Measurements from ENCODE around the gene LDLRAD4. TPM values are rescaled to one million over a fixed set of nuclear protein-coding genes. Genes with fewer than 3 reads are reported as not detected.

The LDLRAD4 gene
- total RNA-seq, 1 donor = 0.43 TPM

DNA sequence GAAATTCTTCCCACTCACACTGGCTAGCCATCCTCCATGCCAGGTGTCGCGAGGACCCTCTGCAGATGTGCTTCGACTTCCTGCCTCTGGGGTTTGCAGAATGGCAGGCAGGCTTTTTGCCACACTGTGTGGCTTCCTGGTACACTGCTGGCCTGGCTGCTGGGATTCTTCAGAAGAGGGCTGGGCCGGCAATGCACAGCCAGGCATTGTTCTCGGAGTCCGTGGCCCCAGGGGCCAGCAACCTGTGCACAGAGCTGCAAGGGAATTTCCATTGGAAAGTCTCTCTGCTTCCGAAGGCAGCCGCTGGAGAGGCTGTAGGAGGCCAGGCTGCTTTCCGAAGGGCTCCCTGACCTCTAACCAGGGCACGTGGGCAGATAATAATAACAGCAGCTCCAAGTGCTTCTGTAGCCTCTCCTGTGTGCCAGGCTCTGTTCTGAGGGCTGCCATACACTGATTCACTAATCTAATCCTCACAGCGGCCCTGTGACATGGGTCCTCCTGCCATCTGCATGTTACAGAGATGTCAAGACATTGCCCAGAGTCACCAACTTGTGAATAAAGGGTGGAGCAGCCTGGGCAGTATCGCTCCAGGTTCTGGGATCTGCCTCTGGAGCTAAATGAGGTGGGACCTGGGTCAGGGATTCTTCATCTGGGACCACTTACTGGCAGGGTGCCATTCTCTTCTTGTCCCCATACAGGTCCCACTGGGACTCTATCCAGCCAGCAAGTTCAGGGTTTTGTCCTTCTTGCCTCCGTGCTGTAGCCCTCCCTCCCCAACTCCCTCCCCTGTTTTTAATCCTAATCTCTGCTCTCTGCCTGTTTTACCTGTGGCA is 5.0 kb downstream of the LDLRAD4 start:
- DNase-seq (ENCODE audit: low read depth) = no peak
- no peak for TF ChIP-seq CTCF (IDR thresholded peaks at IDR 0.05; ENCODE audit: insufficient read depth, low read depth, low read length)
- no peak overlapping the region for H3K4me3 ChIP-seq (ENCODE audit: low read depth, low read length)

GRCh38 chr18:13225261-13225660 is 6.7 kb downstream of the LDLRAD4 start:
- no peak overlapping the region for H3K4me3 ChIP-seq (ENCODE audit: low read depth, low read length)
- no peak for TF ChIP-seq CTCF (IDR thresholded peaks at IDR 0.05; ENCODE audit: insufficient read depth, low read depth, low read length)
- DNase-seq (ENCODE audit: low read depth) = no peak

- TF ChIP-seq CTCF (IDR thresholded peaks at IDR 0.05; ENCODE audit: insufficient read depth, low read depth, low read length) = no peak
- H3K4me3 ChIP-seq (ENCODE audit: low read depth, low read length) = no peak overlapping the region
- DNase-seq (ENCODE audit: low read depth) = no peak
Observed at GRCh38 chr18:13226533-13227144, 8.1 kb downstream of the LDLRAD4 start.

- no peak overlapping the region for H3K4me3 ChIP-seq (ENCODE audit: low read depth, low read length)
- no peak for DNase-seq (ENCODE audit: low read depth)
- no peak for TF ChIP-seq CTCF (IDR thresholded peaks at IDR 0.05; ENCODE audit: insufficient read depth, low read depth, low read length)
Observed at GRCh38 chr18:13227910-13228309, 9.3 kb downstream of the LDLRAD4 start.

DNA sequence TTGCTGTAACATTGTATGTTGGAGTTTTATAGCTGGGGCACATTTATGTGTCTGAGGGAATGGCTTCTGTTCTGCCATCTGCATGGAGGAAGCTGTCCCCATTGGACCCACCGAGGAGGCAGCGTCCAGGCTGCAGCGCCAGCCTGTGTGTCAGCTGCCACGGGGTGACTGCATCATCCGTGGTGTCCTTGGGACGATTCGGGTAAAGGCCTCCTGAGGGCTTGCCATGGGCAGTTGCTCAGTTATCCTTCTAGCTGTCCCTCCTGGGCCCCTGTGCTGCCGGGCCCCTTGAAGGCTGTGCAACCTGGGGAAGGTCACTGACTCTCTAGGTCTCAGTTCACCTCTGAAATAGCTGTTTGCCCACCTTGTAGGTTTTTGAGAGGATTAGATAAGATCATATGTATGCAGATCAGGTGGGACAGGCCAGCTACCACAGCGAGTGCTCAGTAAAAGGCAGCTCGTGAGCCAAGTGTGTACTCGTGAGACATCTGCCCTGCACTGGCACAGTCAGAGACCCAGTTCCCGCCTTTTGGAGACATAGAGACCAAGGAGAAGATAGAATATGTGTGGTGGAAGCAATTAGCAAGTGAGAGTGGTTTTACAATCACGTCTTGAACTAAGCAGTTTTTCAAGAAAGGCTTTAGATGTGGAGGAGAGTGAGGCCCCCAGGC is 10.6 kb downstream of the LDLRAD4 start:
- no peak for TF ChIP-seq CTCF (IDR thresholded peaks at IDR 0.05; ENCODE audit: insufficient read depth, low read depth, low read length)
- no peak overlapping the region for H3K4me3 ChIP-seq (ENCODE audit: low read depth, low read length)

DNA sequence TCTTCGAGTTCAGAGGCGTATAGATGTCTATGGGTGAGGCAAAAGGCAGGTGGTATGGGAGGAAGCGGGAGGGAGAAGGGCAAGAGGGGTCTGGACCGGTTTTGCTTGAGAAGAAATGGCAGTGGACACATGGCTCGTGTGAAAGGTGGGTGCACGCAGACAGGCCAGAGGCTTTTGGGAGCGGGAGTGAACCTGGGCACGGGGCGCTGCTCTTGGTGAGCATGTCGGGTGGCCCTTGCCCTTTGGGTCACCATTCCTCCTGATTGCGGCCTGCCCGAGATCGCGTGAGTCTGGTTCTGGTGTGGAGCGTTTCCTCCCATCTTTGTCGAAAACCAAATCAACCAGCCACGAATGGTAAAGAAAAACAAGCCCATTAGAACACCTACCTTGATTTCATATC is 12.6 kb downstream of the LDLRAD4 start:
- TF ChIP-seq CTCF (IDR thresholded peaks at IDR 0.05; ENCODE audit: insufficient read depth, low read depth, low read length) = no peak
- DNase-seq (ENCODE audit: low read depth) = no peak
- H3K4me3 ChIP-seq (ENCODE audit: low read depth, low read length) = no peak overlapping the region

More for the DNA sequence above, 10.6 kb downstream of the LDLRAD4 start:
- DNase-seq (ENCODE audit: low read depth) = no peak

Measured in fibroblast of villous mesenchyme (primary cell).